CD4-positive, alpha-beta T cell (primary cell): ENCODE measurements around the gene PPAN. TPM values are rescaled to one million over a fixed set of nuclear protein-coding genes. Genes with fewer than 3 reads are reported as not detected.

Source experiments
- ATAC-seq: fragments of 200-7000 bp; cut with Tn5 transposase; one replicate; pipeline ENCODE4 v1.10.0; 2022; ENCODE audit warnings: mild to moderate bottlenecking; ENCODE audit not compliant: poor library complexity
- CTCF ChIA-PET: fragments of 350-600 bp; sonication (Branson Sonifier 250); formaldehyde crosslinking; loops from one replicate; lab custom pipeline; 2021; ENCODE audit warnings: antibody characterized with exemption, inconsistent platforms; lab: Charles Lee
- POLR2A ChIA-PET: fragments of 350-600 bp; sonication (Branson Sonifier 250); formaldehyde crosslinking; loops from one replicate; lab custom pipeline; 2021; ENCODE audit warnings: antibody characterized with exemption, inconsistent platforms; lab: Charles Lee
- DNase-seq, 14 experiments: peaks; one replicate each; pipeline ENCODE4 v3.0.0-alpha.2; 2013 to 2020; ENCODE audit warnings: mixed read lengths in 2 of 14
- H3K27ac ChIP-seq, 2 donors: one replicate each; pipeline versions ENCODE4 v1.5.1 to v1.7.0; 2013; ENCODE audit warnings: low read length in 2 of 2, low read depth in 1 of 2, mild to moderate bottlenecking in 1 of 2
- H3K27me3 ChIP-seq, 2 experiments: 1 replicate in 1 of 2; 2 replicates in 1 of 2; pipeline versions ENCODE4 v1.6.1 to v1.7.0; 2013; ENCODE audit warnings: low read length in 2 of 2, control low read depth in 1 of 2, mild to moderate bottlenecking in 1 of 2, moderate library complexity in 1 of 2; ENCODE audit not compliant: insufficient read depth in 2 of 2, control insufficient read depth in 1 of 2
- H3K36me3 ChIP-seq: one replicate; pipeline ENCODE4 v1.6.1; 2013; ENCODE audit warnings: low read length, control low read depth; ENCODE audit not compliant: insufficient read depth
- H3K4me1 ChIP-seq: one replicate; pipeline ENCODE4 v1.6.1; 2013; ENCODE audit warnings: low read length, control low read depth; ENCODE audit not compliant: insufficient read depth
- H3K4me3 ChIP-seq: one replicate; pipeline ENCODE4 v1.5.1; 2013; ENCODE audit warnings: mild to moderate bottlenecking, low read length, moderate library complexity
- H3K9me3 ChIP-seq, 2 experiments: 1 replicate in 1 of 2; 2 replicates in 1 of 2; pipeline versions ENCODE4 v1.6.1 to v1.7.0; 2013; ENCODE audit warnings: low read length in 2 of 2, mild to moderate bottlenecking in 2 of 2, control low read depth in 1 of 2, moderate library complexity in 1 of 2; ENCODE audit not compliant: control insufficient read depth in 1 of 2, insufficient read depth in 1 of 2
- H3K27ac Mint-ChIP-seq: one replicate; pipeline ENCODE4 v1.8.0; 2020; ENCODE audit warnings: mixed read lengths
- H3K27me3 Mint-ChIP-seq: one replicate; pipeline ENCODE4 v1.8.0; 2021; ENCODE audit warnings: mixed read lengths
- H3K36me3 Mint-ChIP-seq: one replicate; pipeline ENCODE4 v1.8.0; 2021; ENCODE audit warnings: low read depth, mixed read lengths
- H3K4me1 Mint-ChIP-seq: one replicate; pipeline ENCODE4 v1.8.0; 2021; ENCODE audit warnings: low read depth, mixed read lengths
- H3K4me3 Mint-ChIP-seq: one replicate; pipeline ENCODE4 v1.8.0; 2020; ENCODE audit warnings: mild to moderate bottlenecking, mixed read lengths
- H3K9me3 Mint-ChIP-seq: one replicate; pipeline ENCODE4 v1.8.0; 2020; ENCODE audit warnings: mixed read lengths
- CTCF ChIP-seq: fragments of 200-600 bp; IDR thresholded peaks from one replicate; pipeline ENCODE4 v1.8.0; 2022; ENCODE audit warnings: antibody characterized with exemption, mild to moderate bottlenecking
- intact Hi-C, 2 experiments: fragments of 100-400 bp; cut with DNase I in 1 of 2; cut with micrococcal nuclease in 1 of 2; formaldehyde crosslinking; loops; one replicate each; pipeline versions ENCODE4 v1.15.1 to v1.9.0; 2023 to 2025; cut with DNase I, micrococcal nuclease
- total RNA-seq, 174 experiments: library from RNA in 2 of 174; stranded (reverse) in 2 of 174; gene quantifications; one replicate each; pipeline ENCODE4 v1.2.3 and lab custom pipeline; 2021 to 2026

PPAN gene
- total RNA-seq, 2 experiments from 2014 or later = 119 to 127 TPM

- Histone ChIP-seq H3K4me1 (peaks cover 7% of the 10 kb centered on the region), H3K4me3 (no peak overlapping the region)
- POLR2A ChIA-PET = no interaction called here
These were observed 18.3 kb downstream of the PPAN start for GRCh38 chr19:10124429-10124828.

GRCh38 chr19:10126213-10126639 lies 20.1 kb downstream of the PPAN start:
- H3K36me3 ChIP-seq = peaks cover 22% of the 10 kb centered on the region
- Mint-ChIP-seq H3K27me3 (no peaks in the 10 kb centered on the region), H3K4me3 (no peak overlapping the region), H3K27ac (no peak overlapping the region), H3K9me3 (no peaks in the 10 kb centered on the region), H3K36me3 (peaks cover 20% of the 10 kb centered on the region), H3K4me1 (no peaks in the 10 kb centered on the region)
- intact Hi-C loops = no loop called here
- ATAC-seq = no peak
- H3K27ac ChIP-seq = no peak overlapping the region
- CTCF ChIA-PET = interaction anchor here (0.7 kb wide), 1 partner anchor 651 kb away, joined by 3 read pairs; no protein-coding TSS in a partner anchor
- no peaks in the 10 kb centered on the region for H3K27me3 ChIP-seq
- POLR2A ChIA-PET = no interaction called here
- TF ChIP-seq CTCF = no peak
- no peaks in the 10 kb centered on the region for H3K9me3 ChIP-seq
- H3K4me3 ChIP-seq = no peak overlapping the region
- DNase-seq = no peak
- no peaks in the 10 kb centered on the region for H3K4me1 ChIP-seq

More at GRCh38 chr19:10124429-10124828, 18.3 kb downstream of the PPAN start:
- TF ChIP-seq CTCF = no peak
- Mint-ChIP-seq H3K9me3 (no peaks in the 10 kb centered on the region), H3K27me3 (no peaks in the 10 kb centered on the region), H3K4me3 (no peak overlapping the region), H3K4me1 (peaks cover 6% of the 10 kb centered on the region), H3K36me3 (peaks cover 19% of the 10 kb centered on the region), H3K27ac (no peak overlapping the region)
- no peak for DNase-seq
- no peak for ATAC-seq
- Histone ChIP-seq H3K27ac (no peak overlapping the region), H3K36me3 (peaks cover 13% of the 10 kb centered on the region), H3K9me3 (no peaks in the 10 kb centered on the region), H3K27me3 (no peaks in the 10 kb centered on the region)
- CTCF ChIA-PET = no interaction called here
- intact Hi-C loops = no loop called here

- Histone ChIP-seq H3K4me1 (peaks cover 5% of the 10 kb centered on the region), H3K27ac (no peak overlapping the region), H3K27me3 (no peaks in the 10 kb centered on the region), H3K4me3 (no peak overlapping the region), H3K9me3 (no peaks in the 10 kb centered on the region), H3K36me3 (peaks cover 77% of the 10 kb centered on the region)
- Mint-ChIP-seq H3K9me3 (no peaks in the 10 kb centered on the region), H3K36me3 (peaks cover 65% of the 10 kb centered on the region), H3K4me1 (no peaks in the 10 kb centered on the region), H3K27ac (no peak overlapping the region), H3K27me3 (no peaks in the 10 kb centered on the region), H3K4me3 (no peak overlapping the region)
- ChIA-PET CTCF (no interaction called here), POLR2A (interaction anchor here (0.9 to 3.1 kb wide), 3 partner anchors 10 to 247 kb away, joined by 3 to 19 read pairs (median 3); partner anchors contain the start of genes PPAN and TYK2)
- intact Hi-C loops = no loop called here
- ATAC-seq (no peak), DNase-seq (no peak)
- TF ChIP-seq CTCF = no peak
These were observed 26.7 kb downstream of the PPAN start for GRCh38 chr19:10132905-10133304.
